ENCODE results near the gene DOCK10. TPM values are rescaled to one million over a fixed set of nuclear protein-coding genes. Genes with fewer than 3 reads are reported as not detected.

The DOCK10 gene
- total and polyA plus RNA-seq, 9 of the 15 experiments (the other 6 are each of a cell fraction or from before 2014, with no cell fraction given): 0.01 to 0.87 (median 0.18) TPM

GRCh38 chr2:224903621-224904020, 138.6 kb downstream of the DOCK10 start:
- intact Hi-C loops (cut with micrococcal nuclease): no loop called here
- POLR2A ChIA-PET: no interaction called here
- ATAC-seq: no peak

More at GRCh38 chr2:224903621-224904020, 138.6 kb downstream of the DOCK10 start:
- Histone ChIP-seq H3K4me1 (replicated peaks in 1 of 2; ENCODE audit: control insufficient read depth in 2 of 2, insufficient read depth in 2 of 2, low read length in 2 of 2) (no peaks in the 10 kb centered on the region), H3K9me3 (replicated peaks; ENCODE audit: control insufficient read depth, insufficient read depth, low read depth, low read length) (no peaks in the 10 kb centered on the region), H3K27ac (ENCODE audit: extremely low read depth, low read depth, low read length) (no peak overlapping the region), H3K27me3 (ENCODE audit: control insufficient read depth in 2 of 2, insufficient read depth in 2 of 2, low read length in 2 of 2) (no peaks in the 10 kb centered on the region), H3K4me2 (ENCODE audit: insufficient read depth, low read length) (no peak overlapping the region), H3K4me3 (no peak overlapping the region), H3K79me2 (ENCODE audit: control insufficient read depth, insufficient read depth, low read length) (no peaks in the 10 kb centered on the region), H2AFZ (ENCODE audit: low read depth, low read length) (no peak overlapping the region), H3K36me3 (ENCODE audit: control insufficient read depth, insufficient read depth, low read length) (no peaks in the 10 kb centered on the region), H3K9me1 (ENCODE audit: control insufficient read depth, insufficient read depth, low read length) (no peaks in the 10 kb centered on the region), H3K9ac (ENCODE audit: insufficient read depth in 1 of 2, low read depth in 2 of 2, low read length in 2 of 2) (no peak overlapping the region), H4K20me1 (replicated peaks; ENCODE audit: control insufficient read depth, insufficient read depth, low read length) (no peaks in the 10 kb centered on the region)
- CTCF ChIA-PET (ENCODE audit: low intra/inter-chr PET ratio): interaction anchor here (0.6 kb wide), 1 partner anchor 199 kb away, joined by 6 read pairs; no protein-coding TSS in a partner anchor
- no TSS peak for BruUV-seq (replicated peaks)
- WGBS (ENCODE audit: insufficient coverage, low coverage, missing lambda C conversion rate): 0% methylated on average over 1 of the region's 1 CpG
- FAIRE-seq: no peak
- in situ Hi-C loops (cut with MboI): no loop called here
- TF ChIP-seq HDAC2 (IDR thresholded peaks at IDR 0.05): no peak
- no peak for TF ChIP-seq BCLAF1 (IDR thresholded peaks at IDR 0.05; ENCODE audit: borderline replicate concordance in 1 of 2, control insufficient read depth in 1 of 2, low read depth in 2 of 2, low read length in 1 of 2)
- no peak for TF ChIP-seq HCFC1 (IDR thresholded peaks at IDR 0.05; ENCODE audit: low read depth, low read length)
- no peak for TF ChIP-seq FIP1L1 (IDR thresholded peaks at IDR 0.05; ENCODE audit: low read depth, low read length, poor library complexity, severe bottlenecking)
- no peak for TF ChIP-seq AFF4 (CRISPR knock-in tag; IDR thresholded peaks at IDR 0.05)
- no peak for TF ChIP-seq SMC3 (conservative IDR thresholded peaks at IDR 0.05; ENCODE audit: insufficient read depth, low read depth, low read length)
- TF ChIP-seq ZNF165 (CRISPR knock-in tag; IDR thresholded peaks at IDR 0.05; ENCODE audit: borderline replicate concordance): no peak
- TF ChIP-seq ZNF146 (CRISPR knock-in tag; IDR thresholded peaks at IDR 0.05; ENCODE audit: unreplicated experiment): no peak
- no peak for TF ChIP-seq MEIS2 (IDR thresholded peaks at IDR 0.05; ENCODE audit: partially characterized antibody)
- TF ChIP-seq MCM7 (IDR thresholded peaks at IDR 0.05): no peak
- no peak for TF ChIP-seq BRCA1 (IDR thresholded peaks at IDR 0.05)
- TF ChIP-seq BRCA1 (CRISPR knock-in tag; IDR thresholded peaks at IDR 0.05): no peak
- no peak for TF ChIP-seq ZNF41 (CRISPR knock-in tag; conservative IDR thresholded peaks at IDR 0.05)
- no peak for TF ChIP-seq PURB (CRISPR knock-in tag; IDR thresholded peaks at IDR 0.05; ENCODE audit: low read depth)
- no peak for TF ChIP-seq FOXO4 (CRISPR knock-in tag; IDR thresholded peaks at IDR 0.05)
- TF ChIP-seq MED1 (CRISPR knock-in tag; IDR thresholded peaks at IDR 0.05; ENCODE audit: borderline replicate concordance): no peak
- DNase-seq (ENCODE audit: extremely low read depth in 1 of 4, low spot score in 3 of 4): no peak

Measured in K562 (cell line).